ENCODE measurements around the gene TCEAL1.

TCEAL1 gene

GRCh38 chrX:103666202-103667107, 37.7 kb downstream of the TCEAL1 start:
- Histone ChIP-seq H3K27ac (ENCODE audit: low read length) (no peak overlapping the region), H3K79me2 (ENCODE audit: insufficient read depth, low read length) (no peaks in the 10 kb centered on the region), H3K4me1 (ENCODE audit: insufficient read depth, low read length) (no peaks in the 10 kb centered on the region), H3K27me3 (ENCODE audit: insufficient read depth, low read length, poor library complexity) (no peaks in the 10 kb centered on the region), H4K20me1 (ENCODE audit: insufficient read depth, low read length) (no peaks in the 10 kb centered on the region), H3K4me2 (ENCODE audit: insufficient read depth, low read length) (no peak overlapping the region), H2AFZ (ENCODE audit: low read depth, low read length) (no peak overlapping the region), H3K9me3 (ENCODE audit: insufficient read depth, low read length, severe bottlenecking) (no peaks in the 10 kb centered on the region), H3K9ac (ENCODE audit: low read depth, low read length) (no peak overlapping the region), H3K36me3 (ENCODE audit: insufficient read depth, low read length) (no peaks in the 10 kb centered on the region), H3K4me3 (ENCODE audit: low read depth in 1 of 2, low read length in 2 of 2) (no peak overlapping the region)
- DNase-seq (no peak), ATAC-seq (ENCODE audit: insufficient read depth, low read depth) (no peak)
- no peak for TF ChIP-seq EZH2 (IDR thresholded peaks at IDR 0.05; ENCODE audit: borderline replicate concordance, low read depth, low read length, severe bottlenecking)
- no peak for TF ChIP-seq CTCF (IDR thresholded peaks at IDR 0.05; ENCODE audit: borderline replicate concordance, extremely low read depth, low read length, poor library complexity, severe bottlenecking)

GRCh38 chrX:103669745-103670144, 41.0 kb downstream of the TCEAL1 start:
- H3K4me1 ChIP-seq (ENCODE audit: insufficient read depth, low read length): no peaks in the 10 kb centered on the region
- no peaks in the 10 kb centered on the region for H3K79me2 ChIP-seq (ENCODE audit: insufficient read depth, low read length)
- no peaks in the 10 kb centered on the region for H3K9me3 ChIP-seq (ENCODE audit: insufficient read depth, low read length, severe bottlenecking)
- H2AFZ ChIP-seq (ENCODE audit: low read depth, low read length): no peak overlapping the region
- H3K4me3 ChIP-seq (ENCODE audit: low read depth in 1 of 2, low read length in 2 of 2): no peak overlapping the region
- no peaks in the 10 kb centered on the region for H3K27me3 ChIP-seq (ENCODE audit: insufficient read depth, low read length, poor library complexity)
- no peaks in the 10 kb centered on the region for H4K20me1 ChIP-seq (ENCODE audit: insufficient read depth, low read length)
- no peak overlapping the region for H3K27ac ChIP-seq (ENCODE audit: low read length)
- no peak overlapping the region for H3K9ac ChIP-seq (ENCODE audit: low read depth, low read length)
- H3K4me2 ChIP-seq (ENCODE audit: insufficient read depth, low read length): no peak overlapping the region
- TF ChIP-seq CTCF (IDR thresholded peaks at IDR 0.05; ENCODE audit: borderline replicate concordance, extremely low read depth, low read length, poor library complexity, severe bottlenecking): no peak
- DNase-seq: no peak
- H3K36me3 ChIP-seq (ENCODE audit: insufficient read depth, low read length): no peaks in the 10 kb centered on the region
- ATAC-seq (ENCODE audit: insufficient read depth, low read depth): no peak

- H3K4me3 ChIP-seq (ENCODE audit: low read depth in 1 of 2, low read length in 2 of 2): no peak overlapping the region
- peaks cover 34% of the 10 kb centered on the region for H3K36me3 ChIP-seq (ENCODE audit: insufficient read depth, low read length)
- no peak overlapping the region for H3K9ac ChIP-seq (ENCODE audit: low read depth, low read length)
- H3K27me3 ChIP-seq (ENCODE audit: insufficient read depth, low read length, poor library complexity): no peaks in the 10 kb centered on the region
- no peak overlapping the region for H3K27ac ChIP-seq (ENCODE audit: low read length)
- TF ChIP-seq CTCF (IDR thresholded peaks at IDR 0.05; ENCODE audit: borderline replicate concordance, extremely low read depth, low read length, poor library complexity, severe bottlenecking) (no peak), EZH2 (IDR thresholded peaks at IDR 0.05; ENCODE audit: borderline replicate concordance, low read depth, low read length, severe bottlenecking) (no peak)
- no peak overlapping the region for H2AFZ ChIP-seq (ENCODE audit: low read depth, low read length)
- DNase-seq: no peak
- H3K79me2 ChIP-seq (ENCODE audit: insufficient read depth, low read length): no peaks in the 10 kb centered on the region
- H3K9me3 ChIP-seq (ENCODE audit: insufficient read depth, low read length, severe bottlenecking): no peaks in the 10 kb centered on the region
- H4K20me1 ChIP-seq (ENCODE audit: insufficient read depth, low read length): no peaks in the 10 kb centered on the region
- no peak overlapping the region for H3K4me2 ChIP-seq (ENCODE audit: insufficient read depth, low read length)
- no peaks in the 10 kb centered on the region for H3K4me1 ChIP-seq (ENCODE audit: insufficient read depth, low read length)
- peak; percentile 33 for ATAC-seq (ENCODE audit: insufficient read depth, low read depth)
Measured at GRCh38 chrX:103674531-103675454, 46.0 kb downstream of the TCEAL1 start.

Data from DND-41 (cell line).